Measurements from ENCODE around the gene SOX12.

DNA sequence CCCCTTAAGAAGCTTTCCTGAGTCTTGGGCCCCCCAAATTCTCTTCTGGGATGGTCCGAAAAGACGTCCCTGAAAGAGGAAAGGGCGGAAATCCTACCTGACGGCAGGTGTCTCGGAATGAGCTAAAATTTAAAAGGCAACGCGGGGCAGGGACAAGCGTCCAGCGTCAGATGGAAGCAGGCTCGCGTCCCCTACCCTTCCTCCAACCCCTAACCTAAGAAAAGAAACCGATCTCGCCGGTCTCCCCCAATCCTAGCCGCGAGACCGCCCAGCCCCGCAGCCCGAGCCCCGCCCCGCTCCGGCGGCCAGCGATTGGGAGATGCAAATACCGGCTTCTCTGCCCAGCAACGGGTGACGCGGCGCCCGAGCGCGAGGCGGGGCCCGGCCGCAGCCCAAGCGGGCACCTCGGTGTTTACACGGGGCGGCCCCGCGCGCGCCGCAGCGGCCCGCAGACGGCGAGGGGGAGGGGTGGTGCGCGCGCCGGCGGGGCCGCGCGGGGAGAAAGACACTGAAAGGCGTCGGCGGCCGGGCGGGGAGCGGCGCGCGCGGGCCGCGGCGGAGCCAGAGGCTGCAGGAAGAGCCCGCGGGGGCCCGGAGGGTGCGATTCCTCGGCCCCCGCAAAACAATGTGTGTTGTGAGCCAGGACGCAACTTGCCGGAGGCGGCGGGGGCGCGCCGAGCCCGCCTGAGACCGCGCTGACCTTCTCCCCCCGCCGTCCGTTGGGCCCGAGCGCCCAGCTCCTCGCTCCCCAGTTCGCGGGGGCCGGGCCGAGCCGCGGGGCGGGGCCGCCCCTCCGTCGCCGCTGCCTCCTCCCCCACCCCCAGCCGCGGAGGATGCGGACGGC lies at the start of gene SOX12:
- TF ChIP-seq, protein P1, sequence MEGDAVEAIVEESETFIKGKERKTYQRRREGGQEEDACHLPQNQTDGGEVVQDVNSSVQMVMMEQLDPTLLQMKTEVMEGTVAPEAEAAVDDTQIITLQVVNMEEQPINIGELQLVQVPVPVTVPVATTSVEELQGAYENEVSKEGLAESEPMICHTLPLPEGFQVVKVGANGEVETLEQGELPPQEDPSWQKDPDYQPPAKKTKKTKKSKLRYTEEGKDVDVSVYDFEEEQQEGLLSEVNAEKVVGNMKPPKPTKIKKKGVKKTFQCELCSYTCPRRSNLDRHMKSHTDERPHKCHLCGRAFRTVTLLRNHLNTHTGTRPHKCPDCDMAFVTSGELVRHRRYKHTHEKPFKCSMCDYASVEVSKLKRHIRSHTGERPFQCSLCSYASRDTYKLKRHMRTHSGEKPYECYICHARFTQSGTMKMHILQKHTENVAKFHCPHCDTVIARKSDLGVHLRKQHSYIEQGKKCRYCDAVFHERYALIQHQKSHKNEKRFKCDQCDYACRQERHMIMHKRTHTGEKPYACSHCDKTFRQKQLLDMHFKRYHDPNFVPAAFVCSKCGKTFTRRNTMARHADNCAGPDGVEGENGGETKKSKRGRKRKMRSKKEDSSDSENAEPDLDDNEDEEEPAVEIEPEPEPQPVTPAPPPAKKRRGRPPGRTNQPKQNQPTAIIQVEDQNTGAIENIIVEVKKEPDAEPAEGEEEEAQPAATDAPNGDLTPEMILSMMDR (IDR thresholded peaks at IDR 0.05; ENCODE audit: insufficient read depth, low read length): no peak
- TF ChIP-seq POLR2AphosphoS5 (IDR thresholded peaks at IDR 0.05; ENCODE audit: low read depth): no peak

Measured in HL-60 (cell line).